ENCODE measurements around the gene MUC21.

DNA sequence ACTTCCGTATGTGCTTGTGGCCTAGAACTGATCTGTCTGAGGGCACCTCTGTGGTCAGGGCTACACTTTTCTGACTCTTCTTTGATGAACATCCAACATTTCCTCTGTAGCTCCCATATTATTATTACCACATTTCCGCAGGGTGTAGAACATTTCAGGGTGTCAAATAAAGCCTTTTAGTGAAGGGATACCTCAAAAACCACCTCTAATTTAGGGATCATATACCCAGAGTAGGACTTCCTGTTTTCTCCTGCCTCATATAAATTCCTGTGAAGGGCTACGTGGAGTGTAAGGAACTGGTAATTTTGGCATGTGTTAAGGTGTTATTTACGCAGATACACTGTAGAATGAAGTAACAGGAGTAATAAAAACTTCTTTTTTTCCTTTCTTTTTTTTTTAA, 21.3 kb downstream of the MUC21 start:
- TF ChIP-seq, protein P1, sequence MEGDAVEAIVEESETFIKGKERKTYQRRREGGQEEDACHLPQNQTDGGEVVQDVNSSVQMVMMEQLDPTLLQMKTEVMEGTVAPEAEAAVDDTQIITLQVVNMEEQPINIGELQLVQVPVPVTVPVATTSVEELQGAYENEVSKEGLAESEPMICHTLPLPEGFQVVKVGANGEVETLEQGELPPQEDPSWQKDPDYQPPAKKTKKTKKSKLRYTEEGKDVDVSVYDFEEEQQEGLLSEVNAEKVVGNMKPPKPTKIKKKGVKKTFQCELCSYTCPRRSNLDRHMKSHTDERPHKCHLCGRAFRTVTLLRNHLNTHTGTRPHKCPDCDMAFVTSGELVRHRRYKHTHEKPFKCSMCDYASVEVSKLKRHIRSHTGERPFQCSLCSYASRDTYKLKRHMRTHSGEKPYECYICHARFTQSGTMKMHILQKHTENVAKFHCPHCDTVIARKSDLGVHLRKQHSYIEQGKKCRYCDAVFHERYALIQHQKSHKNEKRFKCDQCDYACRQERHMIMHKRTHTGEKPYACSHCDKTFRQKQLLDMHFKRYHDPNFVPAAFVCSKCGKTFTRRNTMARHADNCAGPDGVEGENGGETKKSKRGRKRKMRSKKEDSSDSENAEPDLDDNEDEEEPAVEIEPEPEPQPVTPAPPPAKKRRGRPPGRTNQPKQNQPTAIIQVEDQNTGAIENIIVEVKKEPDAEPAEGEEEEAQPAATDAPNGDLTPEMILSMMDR (IDR thresholded peaks at IDR 0.05; ENCODE audit: insufficient read depth, low read length, poor library complexity, severe bottlenecking), result no peak
- no peak for TF ChIP-seq EZH2phosphoT487 (conservative IDR thresholded peaks at IDR 0.05; ENCODE audit: low read length)
